MCF 10A (cell line): Measurements from ENCODE around the gene C2orf81. TPM values are rescaled to one million over a fixed set of nuclear protein-coding genes. Genes with fewer than 3 reads are reported as not detected.

ENCODE experiments used
- BruUV-seq: library from RNA; stranded (reverse); fragments of 400-500 nt; replicated peaks from 2 replicates; lab custom pipeline; 2021; lab: Mats Ljungman, UMichigan
- CTCF ChIA-PET: fragments of 300-600 bp; sonication (Branson Sonifier 250); formaldehyde crosslinking; extraction: SDS; loops from one replicate; lab custom pipeline; 2021; ENCODE audit warnings: antibody characterized with exemption, inconsistent platforms; lab: Yijun Ruan, JAX
- POLR2A ChIA-PET: fragments of 300-600, 350-650 bp; sonication (Branson Sonifier 250); formaldehyde crosslinking; extraction: SDS; loops from one replicate; lab custom pipeline; 2020; ENCODE audit warnings: antibody characterized with exemption, inconsistent platforms; lab: Yijun Ruan, JAX
- DNase-seq: peaks from one replicate; pipeline ENCODE4 v3.0.0-alpha.2; 2018; ENCODE audit not compliant: unreplicated experiment
- H3K27ac Mint-ChIP-seq: one replicate; pipeline ENCODE4 v1.8.0; 2022; ENCODE audit warnings: mild to moderate bottlenecking, low read depth, mixed read lengths; ENCODE audit not compliant: unreplicated experiment
- H3K27me3 Mint-ChIP-seq: one replicate; pipeline ENCODE4 v1.8.0; 2022; ENCODE audit warnings: mixed read lengths; ENCODE audit not compliant: insufficient read depth, unreplicated experiment
- H3K36me3 Mint-ChIP-seq: one replicate; pipeline ENCODE4 v1.8.0; 2022; ENCODE audit warnings: mild to moderate bottlenecking, moderate library complexity, mixed read lengths; ENCODE audit not compliant: insufficient read depth, unreplicated experiment
- H3K4me1 Mint-ChIP-seq: one replicate; pipeline ENCODE4 v1.8.0; 2022; ENCODE audit warnings: mixed read lengths; ENCODE audit not compliant: insufficient read depth, unreplicated experiment
- H3K4me3 Mint-ChIP-seq: one replicate; pipeline ENCODE4 v1.8.0; 2022; ENCODE audit warnings: mild to moderate bottlenecking, moderate library complexity, mixed read lengths; ENCODE audit not compliant: unreplicated experiment
- H3K9me3 Mint-ChIP-seq: one replicate; pipeline ENCODE4 v1.8.0; 2022; ENCODE audit warnings: mixed read lengths; ENCODE audit not compliant: unreplicated experiment
- intact Hi-C: fragments of 100-400 bp; cut with micrococcal nuclease; formaldehyde crosslinking; loops from 2 replicates; pipeline ENCODE4 v1.14.1; 2022
- total RNA-seq: library from RNA; stranded (reverse); gene quantifications from 2 replicates; pipeline ENCODE4 v1.2.3, GENCODE V29; 2022
- TF ChIP-seq, protein P1 (sequence below): fragments of 200-600 bp; IDR thresholded peaks from one replicate; pipeline ENCODE4 v1.8.0; 2022; ENCODE audit warnings: antibody characterized with exemption, mild to moderate bottlenecking; ENCODE audit not compliant: unreplicated experiment

The C2orf81 gene
- total RNA-seq, 1 experiment from 2014 or later = 5.6 TPM

DNA sequence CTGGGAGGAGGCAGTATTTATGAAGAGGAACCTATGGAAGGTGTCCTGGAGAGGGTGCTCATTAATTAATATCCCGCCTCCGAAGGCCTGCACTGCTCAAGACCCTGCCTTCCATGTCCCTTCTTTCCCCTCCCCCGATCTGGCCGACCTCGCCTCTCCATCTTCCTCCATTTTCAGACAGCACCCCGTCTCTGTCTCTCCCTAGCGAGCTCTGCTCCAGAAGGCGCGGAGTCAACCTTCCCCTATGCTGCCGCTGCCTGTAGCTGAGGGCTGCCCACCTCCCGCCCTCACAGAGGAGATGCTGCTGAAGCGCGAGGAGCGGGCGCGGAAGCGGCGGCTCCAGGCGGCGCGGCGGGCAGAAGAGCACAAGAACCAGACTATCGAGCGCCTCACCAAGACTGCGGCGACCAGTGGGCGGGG is 35.7 kb upstream of the C2orf81 start:
- Mint-ChIP-seq H3K27ac (peak overlapping the region; percentile 91), H3K9me3 (no peaks in the 10 kb centered on the region), H3K4me3 (peak overlapping the region; percentile 98), H3K36me3 (peaks cover 59% of the 10 kb centered on the region), H3K27me3 (no peaks in the 10 kb centered on the region), H3K4me1 (peaks cover 46% of the 10 kb centered on the region)
- POLR2A ChIA-PET = interaction anchor here (0.7 to 9.2 kb wide), 14 partner anchors 8 to 720 kb away, joined by 3 to 132 read pairs (median 9); partner anchors contain the start of genes AUP1, C2orf81, CCDC142 and HTRA2
- intact Hi-C loops = no loop called here
- BruUV-seq = no TSS peak
- DNase-seq = no peak
- CTCF ChIA-PET = interaction anchor here (0.6 to 4.5 kb wide), 6 partner anchors 17 to 207 kb away, joined by 3 to 35 read pairs (median 3); partner anchors contain the start of genes CCDC142 and TTC31
- TF ChIP-seq, protein P1, sequence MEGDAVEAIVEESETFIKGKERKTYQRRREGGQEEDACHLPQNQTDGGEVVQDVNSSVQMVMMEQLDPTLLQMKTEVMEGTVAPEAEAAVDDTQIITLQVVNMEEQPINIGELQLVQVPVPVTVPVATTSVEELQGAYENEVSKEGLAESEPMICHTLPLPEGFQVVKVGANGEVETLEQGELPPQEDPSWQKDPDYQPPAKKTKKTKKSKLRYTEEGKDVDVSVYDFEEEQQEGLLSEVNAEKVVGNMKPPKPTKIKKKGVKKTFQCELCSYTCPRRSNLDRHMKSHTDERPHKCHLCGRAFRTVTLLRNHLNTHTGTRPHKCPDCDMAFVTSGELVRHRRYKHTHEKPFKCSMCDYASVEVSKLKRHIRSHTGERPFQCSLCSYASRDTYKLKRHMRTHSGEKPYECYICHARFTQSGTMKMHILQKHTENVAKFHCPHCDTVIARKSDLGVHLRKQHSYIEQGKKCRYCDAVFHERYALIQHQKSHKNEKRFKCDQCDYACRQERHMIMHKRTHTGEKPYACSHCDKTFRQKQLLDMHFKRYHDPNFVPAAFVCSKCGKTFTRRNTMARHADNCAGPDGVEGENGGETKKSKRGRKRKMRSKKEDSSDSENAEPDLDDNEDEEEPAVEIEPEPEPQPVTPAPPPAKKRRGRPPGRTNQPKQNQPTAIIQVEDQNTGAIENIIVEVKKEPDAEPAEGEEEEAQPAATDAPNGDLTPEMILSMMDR = no peak

DNA sequence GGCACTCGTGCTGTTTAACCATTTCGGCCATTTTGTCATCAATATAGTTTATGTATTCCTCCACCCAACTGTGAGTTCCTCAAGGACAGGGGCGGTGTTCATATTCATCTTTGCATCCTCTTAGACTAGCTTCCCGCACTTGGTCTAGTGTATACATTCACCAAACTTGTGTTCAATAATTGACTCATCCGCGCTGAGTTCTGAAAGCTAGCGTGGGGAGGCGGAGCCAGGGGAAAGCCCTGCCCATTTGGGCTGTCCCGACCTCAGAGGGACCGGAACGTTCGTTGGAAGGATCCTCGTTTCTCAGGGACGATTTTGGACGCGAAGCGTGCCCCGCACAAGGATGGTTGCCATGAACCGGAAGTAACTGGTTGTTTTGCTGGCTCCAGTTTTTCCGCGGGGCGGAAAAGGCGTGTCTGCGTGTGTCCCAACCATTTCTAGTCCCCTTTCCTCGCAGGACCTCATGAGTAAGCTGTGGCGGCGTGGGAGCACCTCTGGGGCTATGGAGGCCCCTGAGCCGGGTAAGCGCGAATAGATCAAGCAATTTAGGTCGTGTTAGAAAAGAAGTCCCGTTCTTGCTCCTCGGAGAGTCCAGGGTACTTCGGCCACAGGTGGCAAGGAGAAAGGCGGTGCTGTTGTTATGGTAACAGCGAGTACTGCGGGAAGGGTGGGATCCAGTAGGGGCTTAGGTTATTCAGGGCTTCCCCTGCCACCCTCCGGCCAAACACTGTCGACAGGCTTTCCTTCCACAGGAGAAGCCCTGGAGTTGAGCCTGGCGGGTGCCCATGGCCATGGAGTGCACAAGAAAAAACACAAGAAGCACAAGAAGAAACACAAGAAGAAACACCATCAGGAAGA is 33.5 kb upstream of the C2orf81 start, which contains the start of gene INO80B:
Gene INO80B, plus strand, starts transcription at position 434 of the 858 bp plus-strand sequence. Its CDS starts 30 bp downstream, at position 464.
- peak; percentile 97 for DNase-seq
- ChIA-PET POLR2A (interaction anchor here (0.6 to 9.2 kb wide), 14 partner anchors 10 to 718 kb away, joined by 3 to 132 read pairs (median 12); partner anchors contain the start of genes AUP1, C2orf81, CCDC142 and HTRA2), CTCF (interaction anchor here (0.6 to 4.5 kb wide), 8 partner anchors 12 to 185 kb away, joined by 3 to 35 read pairs (median 4); partner anchors contain the start of genes CCDC142 and TTC31)
- TF ChIP-seq, protein P1 = no peak
- intact Hi-C loops = loop anchor here (1.0 to 2.0 kb wide), 2 partner anchors 14 to 33 kb away; partner anchors contain the start of gene RTKN
- Mint-ChIP-seq H3K36me3 (peaks cover 40% of the 10 kb centered on the region), H3K27ac (peak within 1 kb of the TSS; percentile 91), H3K4me1 (peaks cover 39% of the 10 kb centered on the region), H3K9me3 (no peaks in the 10 kb centered on the region), H3K27me3 (no peaks in the 10 kb centered on the region), H3K4me3 (peak within 1 kb of the TSS; percentile 98)
- TSS peak; percentile 30 for BruUV-seq

DNA sequence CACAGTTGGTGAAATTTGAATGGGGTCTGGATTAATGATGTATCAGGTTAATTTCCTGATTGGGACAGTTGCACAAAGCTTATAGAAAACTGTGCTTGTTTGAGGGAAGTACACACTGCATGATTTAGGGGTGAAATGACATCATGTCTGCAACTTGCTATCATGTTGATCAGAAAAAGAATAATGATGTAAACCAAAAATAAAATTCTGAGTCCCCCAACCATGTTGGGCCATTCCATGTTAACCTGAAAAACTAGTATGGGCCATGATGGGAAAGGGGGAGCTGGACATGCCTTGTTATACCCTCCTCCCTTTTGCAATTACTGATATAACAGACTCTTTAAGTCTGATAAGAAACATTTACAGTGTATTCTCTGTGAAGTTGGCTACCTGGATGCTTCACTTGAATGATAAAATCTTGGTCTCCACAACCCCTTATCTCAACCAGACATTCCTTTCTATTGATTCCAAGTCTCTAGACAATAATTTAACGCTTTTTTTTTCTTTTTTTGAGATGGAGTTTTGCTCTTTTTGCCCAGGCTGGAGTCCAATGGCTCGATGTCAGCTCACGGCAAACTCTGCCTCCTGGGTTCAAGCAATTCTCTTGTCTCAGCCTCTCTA is 29.3 kb upstream of the C2orf81 start:
- H3K4me3 Mint-ChIP-seq = no peak overlapping the region
- no peak overlapping the region for H3K27ac Mint-ChIP-seq
- DNase-seq = no peak
- H3K27me3 Mint-ChIP-seq = no peaks in the 10 kb centered on the region
- TF ChIP-seq, protein P1 = no peak
- H3K4me1 Mint-ChIP-seq = peaks cover 15% of the 10 kb centered on the region
- no peaks in the 10 kb centered on the region for H3K9me3 Mint-ChIP-seq
- no TSS peak for BruUV-seq
- CTCF ChIA-PET = interaction anchor here (0.6 kb wide), 3 partner anchors 11 to 1123 kb away, joined by 3 to 4 read pairs (median 3); no protein-coding TSS in a partner anchor
- intact Hi-C loops = no loop called here
- POLR2A ChIA-PET = interaction anchor here (0.7 kb wide), 1 partner anchor 30 kb away, joined by 3 read pairs; the partner anchor contains the start of gene C2orf81
- peaks cover 11% of the 10 kb centered on the region for H3K36me3 Mint-ChIP-seq
